Measurements from ENCODE around the gene SULT1C3.
"Not testable (repeated sequence)": the region's sequence is repeated elsewhere in the genome, so short reads cannot be mapped to it uniquely, and the experiment has no call there.

Gene SULT1C3

GRCh38 chr2:108279468-108279867, 39.7 kb downstream of the SULT1C3 start:
- ChIA-PET POLR2A (no interaction called here), CTCF (no interaction called here)
- no peak overlapping the region for H3K4me3 ChIP-seq (ENCODE audit: low read depth, low read length)
- no peak for DNase-seq (ENCODE audit: low read depth, low spot score)
- no peak for TF ChIP-seq CTCF (IDR thresholded peaks at IDR 0.05; ENCODE audit: insufficient read depth, low read length, missing control alignments)

DNA sequence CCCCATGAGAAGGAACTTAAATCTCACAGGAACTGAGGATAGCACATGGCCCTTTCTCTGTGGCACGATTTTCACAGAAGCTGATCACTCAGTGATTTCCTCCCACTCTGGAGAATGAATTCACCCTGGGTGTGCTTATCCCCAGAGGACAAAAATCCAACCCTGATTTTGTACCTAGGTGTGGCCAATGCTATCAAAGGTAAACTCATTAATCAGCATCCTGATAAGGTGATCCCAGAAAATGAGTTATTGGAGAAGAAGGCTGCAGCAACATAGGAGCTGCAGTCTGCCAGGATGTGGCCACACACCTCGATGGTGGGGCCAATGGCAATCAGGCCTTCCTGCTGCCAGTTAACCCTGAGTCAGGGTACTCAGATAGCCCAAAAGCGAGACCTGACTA, 40.7 kb downstream of the SULT1C3 start:
- DNase-seq (ENCODE audit: low read depth, low spot score): no peak
- H3K4me3 ChIP-seq (ENCODE audit: low read depth, low read length): no peak overlapping the region
- ChIA-PET CTCF (no interaction called here), POLR2A (no interaction called here)
- TF ChIP-seq CTCF (IDR thresholded peaks at IDR 0.05; ENCODE audit: insufficient read depth, low read length, missing control alignments): no peak

DNA sequence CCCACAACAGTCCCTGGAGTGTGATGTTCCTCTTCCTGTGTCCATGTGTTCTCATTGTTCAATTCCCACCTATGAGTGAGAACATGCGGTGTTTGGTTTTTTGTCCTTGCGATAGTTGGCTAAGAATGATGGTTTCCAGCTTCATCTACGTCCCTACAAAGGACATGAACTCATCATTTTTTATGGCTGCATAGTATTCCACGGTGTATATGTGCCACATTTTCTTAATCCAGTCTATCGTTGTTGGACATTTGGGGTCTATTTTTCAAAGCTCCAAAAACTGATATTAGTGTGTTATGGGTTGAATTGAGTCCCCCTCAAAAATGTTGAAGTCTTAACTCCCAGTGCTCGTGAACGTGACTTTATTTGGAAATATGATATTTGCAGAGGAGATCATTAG, 44.8 kb downstream of the SULT1C3 start:
- CTCF ChIA-PET: interaction anchor here (1.5 kb wide), 1 partner anchor 300 kb away, joined by 4 read pairs; no protein-coding TSS in a partner anchor
- DNase-seq (ENCODE audit: low read depth, low spot score); H3K4me3 ChIP-seq (ENCODE audit: low read depth, low read length); POLR2A ChIA-PET: not testable (repeated sequence)

DNA sequence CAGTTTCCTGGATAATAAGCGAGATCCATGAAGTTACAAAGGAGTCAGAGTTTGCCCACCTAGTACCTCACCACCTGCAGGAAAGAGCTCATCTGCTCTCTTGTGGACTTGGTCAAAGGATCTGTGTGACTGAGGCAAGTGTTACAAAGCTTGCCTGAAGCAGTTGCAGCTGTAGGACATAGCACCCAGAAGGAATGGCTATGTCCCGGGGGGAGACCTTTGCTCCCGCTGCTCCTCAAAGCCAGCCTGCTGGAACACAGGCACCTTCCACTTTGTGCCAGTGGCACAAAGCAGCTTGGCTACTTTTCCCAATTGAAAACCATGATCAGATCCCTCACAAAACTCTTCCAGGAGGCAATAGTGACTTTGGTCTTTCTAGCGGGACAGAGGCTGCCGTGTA, 45.8 kb downstream of the SULT1C3 start:
- CTCF ChIA-PET: interaction anchor here (1.5 kb wide), 1 partner anchor 299 kb away, joined by 4 read pairs; no protein-coding TSS in a partner anchor

GRCh38 chr2:108287169-108287568, 47.4 kb downstream of the SULT1C3 start:
- no peak for DNase-seq (ENCODE audit: low read depth, low spot score)
- CTCF ChIA-PET: no interaction called here
- H3K4me3 ChIP-seq (ENCODE audit: low read depth, low read length): no peak overlapping the region
- TF ChIP-seq CTCF (IDR thresholded peaks at IDR 0.05; ENCODE audit: insufficient read depth, low read length, missing control alignments): no peak
- POLR2A ChIA-PET: interaction anchor here (0.5 kb wide), 1 partner anchor 163 kb away, joined by 3 read pairs; no protein-coding TSS in a partner anchor

More for the DNA sequence above, 45.8 kb downstream of the SULT1C3 start:
- no peak for DNase-seq (ENCODE audit: low read depth, low spot score)
- TF ChIP-seq CTCF (IDR thresholded peaks at IDR 0.05; ENCODE audit: insufficient read depth, low read length, missing control alignments): no peak
- POLR2A ChIA-PET: no interaction called here
- no peak overlapping the region for H3K4me3 ChIP-seq (ENCODE audit: low read depth, low read length)

DNA sequence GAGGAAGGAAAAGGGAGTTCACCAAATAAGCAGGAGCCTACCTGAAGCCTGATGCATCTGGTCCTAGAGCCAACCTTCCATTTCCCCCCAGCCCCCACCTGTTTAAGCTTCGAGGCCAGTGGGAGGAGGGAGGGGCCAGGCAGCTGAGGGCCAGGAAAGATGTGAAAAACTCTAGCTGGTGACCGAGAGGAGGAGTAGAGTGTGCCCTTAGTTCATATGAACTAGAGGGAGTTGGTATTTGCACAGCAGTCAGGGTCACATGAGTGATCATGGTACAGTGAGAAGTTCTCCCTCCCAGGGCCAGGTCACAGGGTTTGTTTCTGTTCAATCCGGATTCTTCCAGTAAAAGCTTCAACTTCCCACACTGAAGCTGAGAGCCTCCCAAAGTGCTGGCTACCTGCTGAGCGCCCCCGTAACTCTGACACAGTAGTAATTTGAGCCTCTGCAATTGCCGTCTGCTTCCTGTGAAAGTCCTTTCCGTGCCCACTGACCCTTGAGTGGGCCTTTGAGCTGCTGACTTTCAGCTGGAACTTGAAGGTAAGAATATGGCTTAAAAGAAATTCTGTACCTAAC, 48.9 kb downstream of the SULT1C3 start, which contains the start of gene SULT1C2:
SULT1C2 (plus strand) TSS at position 362 of the 573 bp plus-strand sequence. CDS start 4,773 bp downstream, outside the sequence.
- POLR2A ChIA-PET: no interaction called here
- no peak for DNase-seq (ENCODE audit: low read depth, low spot score)
- no peak within 1 kb of the TSS for H3K4me3 ChIP-seq (ENCODE audit: low read depth, low read length)
- no peak for TF ChIP-seq CTCF (IDR thresholded peaks at IDR 0.05; ENCODE audit: insufficient read depth, low read length, missing control alignments)
- CTCF ChIA-PET: no interaction called here

- no peak overlapping the region for H3K4me3 ChIP-seq (ENCODE audit: low read depth, low read length)
- ChIA-PET POLR2A (no interaction called here), CTCF (no interaction called here)
- DNase-seq (ENCODE audit: low read depth, low spot score): no peak
- TF ChIP-seq CTCF (IDR thresholded peaks at IDR 0.05; ENCODE audit: insufficient read depth, low read length, missing control alignments): no peak
Observed at GRCh38 chr2:108293850-108294249, 54.1 kb downstream of the SULT1C3 start.
